ENCODE results near the gene MAST4.

The MAST4 gene

DNA sequence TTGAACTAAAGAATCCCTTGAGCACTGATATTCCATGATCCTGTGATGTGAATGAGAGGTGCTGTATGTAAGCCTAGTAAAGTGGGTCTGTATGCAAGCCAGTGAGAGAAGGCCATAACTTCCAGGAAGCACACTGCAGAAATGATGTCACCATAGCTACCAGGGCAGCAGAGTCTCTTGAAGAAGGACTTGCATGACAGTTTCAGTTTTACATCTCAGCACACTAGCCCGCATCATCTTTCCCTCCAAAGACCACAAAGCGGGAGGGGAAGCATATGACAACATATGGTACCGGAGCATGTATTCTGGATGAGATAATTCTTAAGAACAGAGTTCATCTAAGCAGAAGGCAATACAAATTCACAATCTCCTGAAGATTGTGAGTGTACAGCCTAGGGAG, 37.6 kb upstream of the MAST4 start:
- no peak overlapping the region for H3K27ac ChIP-seq
- TF ChIP-seq, protein P1, sequence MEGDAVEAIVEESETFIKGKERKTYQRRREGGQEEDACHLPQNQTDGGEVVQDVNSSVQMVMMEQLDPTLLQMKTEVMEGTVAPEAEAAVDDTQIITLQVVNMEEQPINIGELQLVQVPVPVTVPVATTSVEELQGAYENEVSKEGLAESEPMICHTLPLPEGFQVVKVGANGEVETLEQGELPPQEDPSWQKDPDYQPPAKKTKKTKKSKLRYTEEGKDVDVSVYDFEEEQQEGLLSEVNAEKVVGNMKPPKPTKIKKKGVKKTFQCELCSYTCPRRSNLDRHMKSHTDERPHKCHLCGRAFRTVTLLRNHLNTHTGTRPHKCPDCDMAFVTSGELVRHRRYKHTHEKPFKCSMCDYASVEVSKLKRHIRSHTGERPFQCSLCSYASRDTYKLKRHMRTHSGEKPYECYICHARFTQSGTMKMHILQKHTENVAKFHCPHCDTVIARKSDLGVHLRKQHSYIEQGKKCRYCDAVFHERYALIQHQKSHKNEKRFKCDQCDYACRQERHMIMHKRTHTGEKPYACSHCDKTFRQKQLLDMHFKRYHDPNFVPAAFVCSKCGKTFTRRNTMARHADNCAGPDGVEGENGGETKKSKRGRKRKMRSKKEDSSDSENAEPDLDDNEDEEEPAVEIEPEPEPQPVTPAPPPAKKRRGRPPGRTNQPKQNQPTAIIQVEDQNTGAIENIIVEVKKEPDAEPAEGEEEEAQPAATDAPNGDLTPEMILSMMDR (conservative IDR thresholded peaks at IDR 0.05) = no peak

DNA sequence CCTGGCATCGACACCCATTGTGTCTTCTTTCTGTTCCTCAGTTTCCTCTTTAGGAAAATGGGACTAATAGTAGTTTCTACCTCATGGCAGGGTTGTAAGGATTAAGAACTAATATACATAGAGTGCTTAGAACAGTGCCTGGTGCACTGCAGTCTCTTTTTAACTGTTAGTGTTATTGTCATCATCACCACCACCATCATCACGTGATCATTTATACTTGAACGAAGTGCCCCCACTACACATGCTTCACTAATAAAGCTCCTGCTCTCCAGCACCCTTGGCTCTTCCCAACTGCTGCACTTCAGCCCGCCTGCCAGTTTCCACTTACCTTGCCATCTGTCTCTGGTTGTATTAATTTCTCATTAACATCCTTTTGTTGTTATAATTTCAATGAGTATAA, 35.8 kb upstream of the MAST4 start:
- TF ChIP-seq, protein P1 (conservative IDR thresholded peaks at IDR 0.05) = no peak
- H3K27ac ChIP-seq = no peak overlapping the region

DNA sequence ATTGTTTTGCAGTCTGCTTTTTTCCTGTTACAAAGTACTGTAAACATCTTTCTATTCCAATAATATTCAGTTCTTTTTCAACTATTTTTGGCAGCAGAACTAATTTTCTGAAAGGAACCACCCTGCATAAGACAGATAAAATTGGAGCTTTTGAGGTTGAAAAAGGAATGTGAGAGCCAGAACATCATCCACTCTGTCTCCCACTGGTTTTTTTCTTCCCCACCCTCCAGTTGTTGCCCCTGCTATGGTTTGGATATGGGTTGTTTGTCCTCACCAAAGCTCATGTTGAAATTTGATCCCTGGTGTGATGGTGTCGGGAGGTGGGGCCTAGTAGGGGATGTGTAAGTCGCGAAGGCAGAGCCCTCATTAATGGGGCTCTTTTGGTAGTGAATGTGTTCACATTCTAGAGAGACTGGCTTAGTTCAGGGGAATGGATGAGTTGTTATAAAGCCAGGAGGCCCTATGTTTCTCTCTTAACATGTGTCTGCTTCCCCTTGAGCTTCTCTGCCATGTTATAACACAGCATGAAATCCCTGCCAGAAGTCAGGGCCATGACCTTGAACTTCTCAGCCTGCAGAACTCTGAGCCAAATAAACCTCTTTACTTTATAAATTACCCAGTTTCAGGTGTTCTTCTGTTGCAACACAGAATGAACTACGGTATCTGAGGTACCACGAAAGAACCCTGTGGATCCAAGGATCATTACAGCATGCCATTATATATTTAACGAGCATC, 34.8 kb upstream of the MAST4 start:
- no peak overlapping the region for H3K27ac ChIP-seq
- TF ChIP-seq, protein P1 (conservative IDR thresholded peaks at IDR 0.05) = no peak

DNA sequence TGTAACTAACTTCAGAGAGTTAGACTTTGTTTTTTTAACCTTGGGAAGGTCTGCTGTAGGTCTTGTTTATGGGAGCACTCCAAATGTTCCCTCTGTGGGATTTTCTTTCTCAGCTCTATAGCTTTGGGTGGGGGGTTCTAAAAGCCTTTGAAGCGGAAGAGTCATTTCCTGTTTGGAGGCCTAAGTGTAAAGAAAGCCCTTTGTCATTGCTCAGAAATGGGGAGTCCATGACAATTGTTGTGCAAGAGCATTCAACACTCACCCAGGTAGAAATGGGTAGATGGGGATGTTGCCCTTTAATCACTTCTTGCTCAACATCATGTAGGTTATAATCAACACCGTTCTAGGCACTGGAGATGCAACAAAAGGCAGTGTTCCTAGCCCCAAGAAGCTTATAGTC, 30.3 kb upstream of the MAST4 start:
- TF ChIP-seq, protein P1 (conservative IDR thresholded peaks at IDR 0.05) = no peak
- H3K27ac ChIP-seq = no peak overlapping the region

DNA sequence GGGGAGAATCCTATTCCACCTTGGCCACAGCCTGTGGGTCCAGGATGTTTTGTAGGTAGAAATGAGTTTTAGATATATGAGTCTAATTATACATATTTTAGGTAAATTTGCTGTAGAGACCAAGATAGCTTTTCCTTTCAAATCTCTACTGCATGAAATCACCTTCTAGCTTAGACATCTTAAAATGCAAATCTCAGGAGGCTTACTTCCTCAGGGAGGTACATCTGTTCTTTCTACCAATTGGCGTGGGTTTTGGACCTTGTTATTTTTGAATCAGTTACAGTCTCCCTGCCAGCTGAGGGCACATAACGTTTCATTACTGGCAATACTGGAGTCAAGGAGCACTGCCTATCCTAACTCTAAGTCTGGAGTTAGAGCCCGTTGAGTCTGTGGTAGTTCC, 28.7 kb upstream of the MAST4 start:
- TF ChIP-seq, protein P1 (conservative IDR thresholded peaks at IDR 0.05) = no peak
- H3K27ac ChIP-seq = no peak overlapping the region

DNA sequence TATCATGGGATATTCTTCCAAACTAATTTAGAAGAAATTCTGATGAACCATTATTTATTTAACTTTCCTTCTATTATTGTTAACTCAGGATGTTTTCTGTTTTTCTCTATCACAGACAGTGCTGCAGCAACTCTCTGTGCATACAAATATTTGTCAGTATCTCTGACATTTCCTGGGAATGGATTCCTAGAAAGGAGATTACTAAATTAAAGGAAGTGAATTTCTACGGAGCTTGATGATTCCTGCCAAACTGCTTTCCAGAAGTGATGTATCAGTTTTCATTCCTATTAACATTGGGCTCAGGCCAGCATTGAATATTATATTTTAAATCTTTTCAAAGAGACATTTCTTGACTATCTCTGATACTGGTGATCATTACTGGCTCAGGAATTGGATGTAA, 26.0 kb upstream of the MAST4 start:
- TF ChIP-seq, protein P1 (conservative IDR thresholded peaks at IDR 0.05) = no peak
- H3K27ac ChIP-seq = no peak overlapping the region

DNA sequence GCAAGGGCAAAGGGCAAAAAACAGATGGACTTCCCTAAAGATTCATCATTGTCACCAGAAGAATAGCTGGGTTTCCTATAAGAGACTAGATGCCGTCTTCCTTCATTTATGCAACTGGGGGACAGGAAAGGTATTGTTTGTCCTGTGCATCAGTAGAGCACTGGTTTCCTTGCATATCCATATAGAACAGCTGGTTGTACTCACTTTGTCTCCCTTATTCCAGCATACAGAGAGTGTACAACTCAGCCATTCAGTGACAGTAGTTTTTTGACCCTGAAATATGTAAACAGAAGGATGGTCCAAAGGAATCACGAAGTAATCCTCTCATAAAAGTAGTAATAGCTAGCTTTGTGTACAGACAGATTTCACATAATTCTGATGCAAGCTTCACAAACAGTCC, 22.5 kb upstream of the MAST4 start:
- peak overlapping the region; percentile 25; the same call in 1 of the 2 replicates for H3K27ac ChIP-seq
- TF ChIP-seq, protein P1 (conservative IDR thresholded peaks at IDR 0.05) = no peak
